PC-3 (cell line): ENCODE data around the gene HGS. TPM values are rescaled to one million over a fixed set of nuclear protein-coding genes. Genes with fewer than 3 reads are reported as not detected.
A peak's percentile ranks its signal among the peaks of the same experiment; 100 is the strongest.

Experiments used
- ATAC-seq: fragments of 200-7000 bp; cut with Tn5 transposase; 2 replicates; pipeline ENCODE4 v1.9.1; 2020; ENCODE audit warnings: mild to moderate bottlenecking, moderate library complexity
- BruUV-seq: library from RNA; stranded (reverse); fragments of 400-500 nt; replicated peaks from 2 replicates; lab custom pipeline; 2021; lab: Mats Ljungman, UMichigan
- CTCF ChIA-PET: fragments of 300-600 bp; sonication (Branson Sonifier 250); formaldehyde crosslinking; loops from one replicate; lab custom pipeline; 2022; ENCODE audit warnings: antibody characterized with exemption; lab: Charles Lee
- POLR2A ChIA-PET: fragments of 300-600 bp; sonication (Branson Sonifier 250); formaldehyde crosslinking; loops from one replicate; lab custom pipeline; 2022; ENCODE audit warnings: antibody characterized with exemption; ENCODE audit not compliant: unreplicated experiment; lab: Charles Lee
- DNase-seq: peaks from one replicate; pipeline ENCODE4 v3.0.0-alpha.2; 2015
- H2AFZ ChIP-seq: fragments of 300-600 bp; sonication (generic); 2 replicates; pipeline ENCODE4 v1.6.0; 2016; ENCODE audit warnings: antibody characterized with exemption, low read length
- H3F3A ChIP-seq: fragments of 300-600 bp; sonication (generic); one replicate; pipeline ENCODE4 v1.6.0; 2017; ENCODE audit warnings: antibody characterized with exemption, low read length, control low read depth, mild to moderate bottlenecking; ENCODE audit not compliant: unreplicated experiment
- H3K27ac ChIP-seq: fragments of 300-600 bp; sonication (generic); 2 replicates; pipeline ENCODE4 v1.5.1; 2016; ENCODE audit warnings: mild to moderate bottlenecking, low read length
- H3K27me3 ChIP-seq: fragments of 300-600 bp; sonication (generic); 2 replicates; pipeline ENCODE4 v1.6.1; 2016; ENCODE audit warnings: low read length, mixed read lengths
- H3K36me3 ChIP-seq: fragments of 300-600 bp; sonication (generic); 2 replicates; pipeline ENCODE4 v1.6.1; 2016; ENCODE audit warnings: low read depth, mixed run types, low read length, mixed read lengths
- H3K4me1 ChIP-seq: fragments of 300-600 bp; sonication (generic); 2 replicates; pipeline ENCODE4 v1.5.1; 2016; ENCODE audit warnings: low read length; ENCODE audit not compliant: insufficient read depth
- H3K4me2 ChIP-seq: fragments of 300-600 bp; sonication (generic); 2 replicates; pipeline ENCODE4 v1.6.0; 2016; ENCODE audit warnings: low read length
- H3K4me3 ChIP-seq: fragments of 300-600 bp; sonication (generic); 2 replicates; pipeline ENCODE4 v1.5.1; 2016; ENCODE audit warnings: mild to moderate bottlenecking, low read length, mixed read lengths
- H3K79me2 ChIP-seq: fragments of 300-600 bp; sonication (generic); 2 replicates; pipeline ENCODE4 v1.6.1; 2017; ENCODE audit warnings: low read length, mixed read lengths
- H3K9ac ChIP-seq: fragments of 300-600 bp; sonication (generic); 2 replicates; pipeline ENCODE4 v1.6.0; 2016; ENCODE audit warnings: mild to moderate bottlenecking, low read length
- H3K9me2 ChIP-seq: fragments of 300-600 bp; sonication (generic); replicated peaks from 2 replicates; pipeline ENCODE4 v1.6.1; 2016; ENCODE audit warnings: mixed run types, low read length, mixed read lengths
- H3K9me3 ChIP-seq: fragments of 300-600 bp; sonication (generic); 2 replicates; pipeline ENCODE4 v1.6.1; 2016; ENCODE audit warnings: low read length, mixed read lengths
- H4K20me1 ChIP-seq: fragments of 300-600 bp; sonication (generic); 2 replicates; pipeline ENCODE4 v1.6.1; 2016; ENCODE audit warnings: low read length, mixed read lengths
- CTCF ChIP-seq: fragments of 300-600 bp; sonication (generic); conservative IDR thresholded peaks from 2 replicates; pipeline ENCODE4 v1.5.1; 2017; ENCODE audit warnings: antibody characterized with exemption, low read depth, mild to moderate bottlenecking, low read length
- EZH2 ChIP-seq: fragments of 300-600 bp; sonication (generic); IDR thresholded peaks from one replicate; pipeline ENCODE4 v1.6.1; 2017; ENCODE audit warnings: antibody characterized with exemption, mild to moderate bottlenecking, low read length; ENCODE audit not compliant: unreplicated experiment
- EZH2phosphoT487 ChIP-seq: fragments of 300-600 bp; sonication (generic); IDR thresholded peaks from 2 replicates; pipeline ENCODE4 v1.6.1; 2018; ENCODE audit warnings: mild to moderate bottlenecking, antibody characterized with exemption, low read length, borderline replicate concordance
- intact Hi-C: fragments of 100-400 bp; cut with micrococcal nuclease; formaldehyde crosslinking; loops from 2 replicates; pipeline ENCODE4 v1.9.0; 2023
- total RNA-seq: library from RNA; depleted of rRNA; stranded (reverse); fragments of >200 nt; gene quantifications from 2 replicates; pipeline ENCODE4 v1.2.3, GENCODE V29; 2014

HGS gene
- total RNA-seq, 1 experiment from 2014 or later, result 177 TPM

GRCh38 chr17:81727324-81728031, 43.7 kb downstream of the HGS start:
- Histone ChIP-seq H3K9me2 (no peaks in the 10 kb centered on the region), H3K27ac (0 out of 2 replicates have a peak overlapping the region, but pooled peaks have one; percentile 4), H2AFZ (peak overlapping the region; percentile 49; the same call in 1 of the 2 replicates), H3K4me3 (no peak overlapping the region), H4K20me1 (no peaks in the 10 kb centered on the region), H3K79me2 (no peaks in the 10 kb centered on the region), H3K9ac (no peak overlapping the region), H3K9me3 (no peaks in the 10 kb centered on the region), H3F3A (peaks cover 3% of the 10 kb centered on the region), H3K27me3 (no peaks in the 10 kb centered on the region), H3K36me3 (no peaks in the 10 kb centered on the region), H3K4me1 (peaks cover 23% of the 10 kb centered on the region), H3K4me2 (peak overlapping the region; percentile 11; the same call in 1 of the 2 replicates)
- POLR2A ChIA-PET, result no interaction called here
- TF ChIP-seq EZH2 (no peak), EZH2phosphoT487 (no peak), CTCF (no peak)
- CTCF ChIA-PET, result no interaction called here
- intact Hi-C loops, result no loop called here
- TSS peak; percentile 38 for BruUV-seq
- DNase-seq (peak; percentile 44), ATAC-seq (peak; percentile 23)

- Histone ChIP-seq H3K27me3 (no peaks in the 10 kb centered on the region), H3K9ac (no peak overlapping the region), H3K36me3 (no peaks in the 10 kb centered on the region), H3K4me2 (peak overlapping the region; percentile 69), H3K27ac (peak overlapping the region; percentile 47), H3K4me3 (peak overlapping the region; percentile 14; the same call in 1 of the 2 replicates), H3K9me3 (no peaks in the 10 kb centered on the region), H4K20me1 (no peaks in the 10 kb centered on the region), H3F3A (peaks cover 3% of the 10 kb centered on the region), H3K79me2 (no peaks in the 10 kb centered on the region), H3K4me1 (peaks cover 32% of the 10 kb centered on the region), H2AFZ (no peak overlapping the region), H3K9me2 (no peaks in the 10 kb centered on the region)
- CTCF ChIA-PET, result no interaction called here
- POLR2A ChIA-PET, result no interaction called here
- no TSS peak for BruUV-seq
- ATAC-seq (peak; percentile 73), DNase-seq (peak; percentile 96)
- intact Hi-C loops, result loop anchor here (1.0 kb wide), 1 partner anchor 127 kb away; the partner anchor contains the start of gene P4HB
- TF ChIP-seq EZH2phosphoT487 (no peak), CTCF (peak; percentile 93), EZH2 (no peak)
Measured at GRCh38 chr17:81733507-81734404, 49.9 kb downstream of the HGS start.
